Stimulated activated CD8-positive, alpha-beta memory T cell treated with anti-CD3 and anti-CD28 coated beads, Interleukin-4, amount 100 ng/mL, for 48 hours (primary cell): ENCODE measurements around the gene ELP5.
A peak's percentile ranks its signal among the peaks of the same experiment; 100 is the strongest.

Experiments
- DNase-seq: peaks from one replicate; pipeline ENCODE4 v3.0.0-alpha.2; 2020

ELP5 gene

GRCh38 chr17:7258731-7259554 is 6.9 kb downstream of the ELP5 start:
- DNase-seq, result peak; percentile 52

- no peak for DNase-seq
Observed at GRCh38 chr17:7259555-7259889, 7.5 kb downstream of the ELP5 start.

GRCh38 chr17:7260151-7260550 is 8.1 kb downstream of the ELP5 start:
- DNase-seq, result no peak

GRCh38 chr17:7260651-7261378 is 8.8 kb downstream of the ELP5 start:
- peak; percentile 61 for DNase-seq

- DNase-seq, result peak; percentile 47
Observed at GRCh38 chr17:7261379-7262191, 9.6 kb downstream of the ELP5 start.

GRCh38 chr17:7262192-7262934 is 10.3 kb downstream of the ELP5 start, which contains the start of gene CLDN7:
Gene CLDN7, minus strand, starts transcription at chr17:7262478. Its CDS starts 435 bp downstream, at chr17:7262043.
- DNase-seq, result no peak

DNA sequence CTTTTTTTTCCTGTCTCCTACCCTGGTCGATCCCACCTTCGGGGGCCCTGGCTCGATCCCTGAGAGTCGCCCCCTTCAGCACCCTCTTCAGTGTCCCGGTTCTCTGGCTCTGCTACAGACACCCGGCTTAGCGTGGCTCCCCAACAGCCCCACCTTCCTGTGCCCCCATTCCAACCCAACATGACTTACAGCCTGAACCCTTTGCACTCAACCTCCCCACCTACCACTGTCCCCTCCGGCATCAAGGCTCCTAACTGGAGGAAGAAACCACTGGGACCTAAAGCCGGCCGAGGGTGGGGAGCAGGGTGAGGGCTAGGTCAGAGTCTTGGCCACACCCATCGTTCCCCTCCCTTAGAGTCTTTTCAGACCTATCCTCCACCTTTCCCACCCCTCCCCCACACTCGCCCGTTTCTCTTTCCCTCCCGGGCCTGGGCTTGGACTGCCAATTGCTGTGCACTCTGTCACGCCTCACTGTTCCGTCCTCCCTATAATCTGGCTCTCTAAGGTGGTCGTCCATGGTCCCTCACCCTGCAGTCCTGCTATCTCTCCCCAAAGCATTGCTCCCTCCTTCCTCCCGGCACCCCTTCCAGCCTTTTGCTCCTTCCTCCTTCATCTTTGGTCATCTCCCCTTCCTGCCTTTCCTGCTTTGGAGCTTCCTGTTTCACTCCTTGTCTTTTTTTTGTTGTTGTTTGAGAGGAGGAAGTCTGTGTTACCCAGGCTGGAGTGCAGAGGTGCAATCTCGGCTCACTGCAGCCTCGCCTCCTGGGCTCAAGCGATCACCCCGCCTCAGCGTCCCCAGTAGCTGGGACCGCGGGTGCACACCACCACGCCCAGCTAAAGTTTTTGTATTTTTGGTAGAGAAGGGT is 11.2 kb downstream of the ELP5 start:
- DNase-seq, result peak; percentile 47

DNA sequence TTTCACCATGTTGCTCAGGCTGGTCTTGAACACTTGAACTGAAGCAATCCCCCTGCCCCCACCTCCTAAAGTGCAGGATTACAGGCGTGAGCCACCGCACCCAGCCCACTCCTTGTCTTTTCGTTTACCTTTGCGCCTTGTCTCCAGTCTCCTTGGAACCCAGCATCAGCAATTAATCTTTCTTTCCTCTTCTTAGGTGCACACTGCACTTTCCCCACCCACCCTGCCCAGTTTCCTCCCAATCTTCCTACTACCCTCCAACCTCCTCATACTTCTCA is 11.7 kb downstream of the ELP5 start:
- no peak for DNase-seq

- no peak for DNase-seq
Observed at GRCh38 chr17:7266784-7267183, 14.8 kb downstream of the ELP5 start.

GRCh38 chr17:7279448-7279847 is 27.4 kb downstream of the ELP5 start:
- DNase-seq, result no peak

DNA sequence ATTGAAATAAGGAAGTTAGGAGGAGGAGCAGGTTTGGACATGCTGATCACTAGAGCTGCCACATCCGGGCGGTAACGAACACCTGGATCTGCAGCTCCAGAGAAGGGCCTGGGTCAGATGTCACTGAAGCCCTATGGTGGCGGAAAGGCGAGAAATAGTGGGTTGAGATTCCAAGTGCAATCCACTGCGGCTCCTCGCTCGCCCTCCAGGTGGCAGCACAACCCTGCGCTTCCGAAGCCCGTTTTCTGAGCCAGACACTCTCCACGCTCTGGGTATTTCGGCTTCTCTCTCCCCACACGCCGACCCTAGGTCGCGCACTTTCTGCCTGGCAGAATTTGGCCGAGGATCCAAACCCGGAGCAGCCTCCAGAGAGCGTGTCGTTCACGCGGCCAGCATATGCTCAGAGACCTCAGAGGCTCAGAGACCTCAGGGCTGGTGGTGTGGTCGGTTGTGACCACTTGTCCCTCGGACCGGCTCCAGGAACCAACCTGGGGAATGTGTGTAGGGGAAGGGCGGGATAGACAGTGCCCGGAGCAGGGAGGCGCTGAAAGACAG is 28.6 kb downstream of the ELP5 start:
- DNase-seq, result peak; percentile 91

DNA sequence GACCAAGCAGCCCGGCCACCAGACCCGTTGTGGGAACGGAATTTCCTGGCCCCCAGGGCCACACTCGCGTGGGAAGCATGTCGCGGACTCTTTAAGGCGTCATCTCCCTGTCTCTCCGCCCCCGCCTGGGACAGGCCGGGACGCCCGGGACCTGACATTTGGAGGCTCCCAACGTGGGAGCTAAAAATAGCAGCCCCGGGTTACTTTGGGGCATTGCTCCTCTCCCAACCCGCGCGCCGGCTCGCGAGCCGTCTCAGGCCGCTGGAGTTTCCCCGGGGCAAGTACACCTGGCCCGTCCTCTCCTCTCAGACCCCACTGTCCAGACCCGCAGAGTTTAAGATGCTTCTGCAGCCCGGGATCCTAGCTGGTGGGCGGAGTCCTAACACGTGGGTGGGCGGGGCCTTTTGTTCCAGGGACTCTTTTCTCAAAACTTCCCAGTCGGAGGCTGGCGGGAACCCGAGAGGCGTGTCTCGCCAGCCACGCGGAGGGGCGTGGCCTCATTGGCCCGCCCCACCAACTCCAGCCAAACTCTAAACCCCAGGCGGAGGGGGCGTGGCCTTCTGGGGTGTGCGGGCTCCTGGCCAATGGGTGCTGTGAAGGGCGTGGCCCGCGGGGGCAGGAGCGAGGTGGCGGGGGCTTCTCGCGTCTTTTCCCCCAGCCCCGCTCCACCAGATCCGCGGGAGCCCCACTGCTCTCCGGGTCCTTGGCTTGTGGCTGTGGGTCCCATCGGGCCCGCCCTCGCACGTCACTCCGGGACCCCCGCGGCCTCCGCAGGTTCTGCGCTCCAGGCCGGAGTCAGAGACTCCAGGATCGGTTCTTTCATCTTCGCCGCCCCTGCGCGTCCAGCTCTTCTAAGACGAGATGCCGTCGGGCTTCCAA is 29.3 kb downstream of the ELP5 start, which contains the start of gene SLC2A4:
TSS of gene SLC2A4 (plus strand) at position 645 of the 879 bp plus-strand sequence. CDS start at position 862, 217 bp downstream.
- peak; percentile 94 for DNase-seq

GRCh38 chr17:7281953-7282751 is 30.1 kb downstream of the ELP5 start:
- no peak for DNase-seq

DNA sequence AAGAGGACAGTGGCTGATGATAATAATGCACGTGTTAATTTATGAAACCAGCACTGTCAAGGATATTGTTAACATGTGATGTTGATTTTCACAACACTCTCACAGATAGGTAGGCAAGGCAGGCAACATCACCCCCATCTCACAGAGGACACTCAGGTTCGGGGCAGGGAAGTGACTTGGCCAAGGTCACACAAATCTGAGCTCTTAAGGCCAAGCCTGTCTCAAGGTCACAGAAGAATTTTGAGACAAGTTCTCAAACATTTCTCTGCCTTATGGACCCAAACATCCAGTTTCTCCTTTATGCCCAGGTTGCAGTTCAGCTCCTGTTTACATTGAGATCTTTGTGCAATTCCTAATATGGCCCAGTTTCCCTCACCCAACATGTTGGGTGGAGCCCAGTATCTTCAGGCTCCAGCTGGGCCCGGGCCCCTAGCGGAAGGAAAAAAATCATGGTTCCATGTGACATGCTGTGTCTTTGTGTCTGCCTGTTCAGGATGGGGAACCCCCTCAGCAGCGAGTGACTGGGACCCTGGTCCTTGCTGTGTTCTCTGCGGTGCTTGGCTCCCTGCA is 30.8 kb downstream of the ELP5 start:
- no peak for DNase-seq

- DNase-seq, result no peak
Observed at GRCh38 chr17:7283471-7284216, 31.6 kb downstream of the ELP5 start.

DNA sequence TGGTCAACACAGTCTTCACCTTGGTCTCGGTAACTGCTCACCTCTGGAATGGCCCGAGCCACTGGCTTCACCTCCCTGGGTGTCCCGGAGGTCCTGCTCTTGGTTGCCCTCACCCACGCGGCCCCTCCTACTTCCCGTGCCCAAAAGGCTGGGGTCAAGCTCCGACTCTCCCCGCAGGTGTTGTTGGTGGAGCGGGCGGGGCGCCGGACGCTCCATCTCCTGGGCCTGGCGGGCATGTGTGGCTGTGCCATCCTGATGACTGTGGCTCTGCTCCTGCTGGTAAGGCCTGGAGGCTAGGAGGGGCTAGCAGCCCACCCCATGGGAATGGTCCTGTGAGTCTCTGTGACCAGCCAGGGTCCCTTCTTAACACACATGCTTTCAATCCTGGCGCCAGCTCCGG is 32.9 kb downstream of the ELP5 start:
- DNase-seq, result no peak

GRCh38 chr17:7285679-7286078 is 33.7 kb downstream of the ELP5 start:
- DNase-seq, result no peak

DNA sequence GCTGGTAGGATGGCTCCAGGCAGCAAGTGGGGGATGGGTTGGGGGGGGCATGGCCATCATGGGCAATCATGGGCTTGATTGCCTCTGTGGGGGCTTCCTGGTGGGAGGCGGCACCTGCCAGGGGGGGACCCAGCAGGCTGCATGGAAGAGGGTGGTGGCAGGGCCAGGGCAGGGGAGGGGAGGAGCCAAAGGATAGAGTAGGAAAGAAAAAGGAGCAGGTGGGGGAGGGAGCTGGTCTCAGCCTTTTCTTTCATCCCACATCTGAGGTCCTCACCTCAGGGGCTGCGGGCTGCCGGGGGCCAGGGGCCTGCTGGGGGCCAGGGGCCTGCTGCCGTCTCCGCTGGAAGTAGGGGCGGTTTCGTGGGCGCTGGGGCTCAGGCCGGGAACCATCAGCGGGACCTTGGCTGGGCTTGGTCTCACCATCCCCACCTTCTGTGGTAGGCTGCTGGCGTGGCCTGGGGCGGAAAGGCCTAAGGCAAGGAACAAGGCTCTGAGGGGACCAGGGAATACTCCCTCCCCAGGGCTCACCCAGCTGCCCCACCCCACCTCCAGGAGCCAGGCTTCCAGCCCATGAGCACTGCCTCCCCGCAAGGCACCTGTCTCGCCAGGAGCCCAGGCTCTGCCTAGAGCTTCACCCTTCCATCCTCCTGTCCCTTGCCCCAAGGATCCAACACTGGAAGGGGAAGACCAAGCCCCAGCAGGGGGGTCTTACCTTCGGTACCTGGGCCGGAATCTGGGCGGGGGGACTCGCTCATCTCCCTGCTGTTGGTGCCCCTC is 37.4 kb downstream of the ELP5 start:
- DNase-seq, result no peak
